Mesodermal cell (in vitro differentiated cells): ENCODE results near the gene AP5Z1.

ENCODE experiments used
- H3K27ac ChIP-seq: 2 replicates; pipeline ENCODE4 v1.7.0; 2013; ENCODE audit warnings: mild to moderate bottlenecking, low read depth, low read length, moderate library complexity; ENCODE audit not compliant: severe bottlenecking
- H3K36me3 ChIP-seq: 2 replicates; pipeline ENCODE4 v1.7.1; 2013; ENCODE audit warnings: mild to moderate bottlenecking, low read length, moderate library complexity; ENCODE audit not compliant: control insufficient read depth, insufficient read depth
- H3K4me1 ChIP-seq: one replicate; pipeline ENCODE4 v1.7.1; 2013; ENCODE audit warnings: mild to moderate bottlenecking, low read length; ENCODE audit not compliant: insufficient read depth, control insufficient read depth, poor library complexity, severe bottlenecking
- H3K4me3 ChIP-seq: 2 replicates; pipeline ENCODE4 v1.7.0; 2013; ENCODE audit warnings: low read length, control low read depth, mild to moderate bottlenecking; ENCODE audit not compliant: insufficient read depth, poor library complexity, severe bottlenecking; ENCODE audit errors: extremely low read depth
- H3K9me3 ChIP-seq: 2 replicates; pipeline ENCODE4 v1.7.1; 2013; ENCODE audit warnings: mild to moderate bottlenecking, low read length, moderate library complexity; ENCODE audit not compliant: control insufficient read depth
- WGBS, 2 experiments: methylation state at CpG; one replicate each; pipeline ENCODE4 v1.1.5; 2013; ENCODE audit warnings: missing lambda C conversion rate in 2 of 2; ENCODE audit not compliant: insufficient coverage in 2 of 2; 5-methylcytosine and 5-hydroxymethylcytosine counted together

Gene AP5Z1

DNA sequence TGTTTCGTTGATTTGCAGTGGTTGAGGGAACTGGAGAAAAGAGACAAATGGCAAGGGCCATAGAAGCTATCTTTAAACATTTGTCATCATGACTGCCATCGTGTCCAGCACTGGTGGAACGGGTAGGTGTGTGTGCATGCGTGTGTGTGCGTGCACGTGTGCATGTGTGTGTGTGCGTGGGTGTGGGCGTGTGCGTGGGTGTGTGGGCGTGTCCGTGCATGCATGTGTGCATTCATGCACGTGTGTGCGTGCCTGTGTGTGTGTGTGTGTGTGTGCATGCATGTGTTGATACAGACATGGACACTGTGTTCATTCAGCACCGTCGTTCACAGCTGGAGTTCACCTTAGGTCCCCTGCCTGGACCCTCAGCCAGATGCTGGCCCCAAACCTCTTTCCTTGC is 38.1 kb upstream of the AP5Z1 start:
- Histone ChIP-seq H3K9me3 (no peaks in the 10 kb centered on the region), H3K27ac (no peak overlapping the region), H3K36me3 (peaks cover 40% of the 10 kb centered on the region), H3K4me1 (peaks cover 24% of the 10 kb centered on the region), H3K4me3 (no peak overlapping the region)
- WGBS, 2 experiments: 92 to 93% methylated on average over 10 to 12 of the region's 15 CpGs

- peak overlapping the region; percentile 96 for H3K27ac ChIP-seq
- H3K4me1 ChIP-seq: peaks cover 25% of the 10 kb centered on the region
- no peak overlapping the region for H3K4me3 ChIP-seq
- 20 to 28% methylated on average over 16 to 22 of the region's 23 CpGs for WGBS, 2 experiments
- H3K9me3 ChIP-seq: no peaks in the 10 kb centered on the region
- peaks cover 36% of the 10 kb centered on the region for H3K36me3 ChIP-seq
Measured at GRCh38 chr7:4738711-4739527, 36.5 kb upstream of the AP5Z1 start.

DNA sequence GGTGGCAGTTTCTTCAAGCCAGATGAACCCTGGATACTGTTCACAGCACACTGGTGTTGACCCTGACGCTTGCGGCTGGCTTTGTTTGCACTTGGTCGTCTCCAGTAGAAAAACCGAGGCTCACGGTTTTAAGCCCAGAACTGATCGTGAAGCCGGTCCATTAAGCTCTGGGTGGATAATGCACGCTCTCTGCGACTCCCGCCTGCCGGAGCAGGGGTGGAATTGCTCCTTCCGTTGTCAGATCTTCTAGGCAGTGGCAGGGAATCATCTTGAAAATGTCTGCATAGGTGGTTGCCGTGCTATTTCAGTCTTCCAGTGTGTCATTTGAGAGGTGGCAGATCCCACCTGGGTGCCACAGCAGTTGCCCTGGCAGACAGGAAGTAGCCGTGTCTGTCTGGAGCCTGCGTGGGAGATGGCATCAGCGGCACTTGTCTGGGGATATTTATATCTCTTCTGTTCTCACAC is 35.9 kb upstream of the AP5Z1 start:
- Histone ChIP-seq H3K4me1 (peaks cover 30% of the 10 kb centered on the region), H3K36me3 (peaks cover 36% of the 10 kb centered on the region), H3K9me3 (no peaks in the 10 kb centered on the region), H3K4me3 (no peak overlapping the region), H3K27ac (peak overlapping the region; percentile 96)
- 55% methylated on average over 12 to 15 of the region's 16 CpGs for WGBS, 2 experiments

DNA sequence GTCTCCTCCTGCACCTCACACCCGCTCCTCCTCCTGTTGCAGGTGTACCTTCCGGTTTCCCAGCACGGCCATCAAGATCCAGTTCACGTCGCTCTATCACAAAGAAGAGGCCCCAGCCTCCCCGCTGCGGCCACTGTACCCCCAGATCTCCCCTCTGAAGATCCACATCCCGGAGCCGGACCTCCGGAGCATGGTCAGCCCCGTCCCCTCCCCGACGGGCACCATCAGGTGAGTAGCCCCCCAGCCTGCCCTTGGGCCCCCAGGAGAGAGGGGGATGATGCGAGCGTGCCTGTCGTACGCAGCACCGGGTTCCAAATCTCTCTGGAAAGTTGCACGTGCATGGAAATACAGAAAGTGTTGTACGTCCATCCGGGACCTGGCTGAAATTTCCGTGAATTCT is 34.6 kb upstream of the AP5Z1 start:
- Histone ChIP-seq H3K4me3 (no peak overlapping the region), H3K4me1 (peaks cover 36% of the 10 kb centered on the region), H3K36me3 (peaks cover 37% of the 10 kb centered on the region), H3K9me3 (no peaks in the 10 kb centered on the region), H3K27ac (no peak overlapping the region)
- WGBS, 2 experiments: 97% methylated on average over 18 to 22 of the region's 22 CpGs

DNA sequence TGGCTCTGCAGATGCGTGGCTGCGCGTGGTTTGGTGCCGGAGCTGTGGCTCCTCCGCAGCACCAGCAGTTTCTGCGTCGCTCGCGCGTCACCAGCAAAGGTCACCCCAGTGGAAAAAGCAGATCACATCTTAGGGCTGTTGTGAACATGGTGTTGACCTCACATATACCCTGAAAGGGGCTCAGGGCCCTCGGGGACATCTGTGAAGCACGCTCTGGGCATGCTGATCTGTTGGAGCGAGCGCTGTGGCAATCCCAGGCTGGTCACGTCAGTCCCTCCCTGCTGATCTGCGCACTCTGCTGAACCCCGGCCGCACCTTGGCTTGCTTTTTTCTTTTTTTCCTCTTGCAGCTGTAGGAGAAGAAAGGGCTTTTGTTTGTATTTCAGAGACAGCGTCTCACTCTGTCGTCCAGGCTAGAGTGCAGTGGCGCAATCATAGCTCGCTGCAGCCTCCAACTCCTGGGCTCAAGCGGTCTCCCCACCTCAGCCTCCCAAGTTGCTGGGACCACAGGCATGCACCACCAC is 33.3 kb upstream of the AP5Z1 start:
- peaks cover 47% of the 10 kb centered on the region for H3K36me3 ChIP-seq
- H3K4me3 ChIP-seq: no peak overlapping the region
- H3K4me1 ChIP-seq: peaks cover 48% of the 10 kb centered on the region
- WGBS, 2 experiments: 94 to 97% methylated on average over 17 to 23 of the region's 23 CpGs
- no peaks in the 10 kb centered on the region for H3K9me3 ChIP-seq
- H3K27ac ChIP-seq: no peak overlapping the region

- 92 to 94% methylated on average over 8 to 9 of the region's 10 CpGs for WGBS, 2 experiments
- no peaks in the 10 kb centered on the region for H3K9me3 ChIP-seq
- no peak overlapping the region for H3K4me3 ChIP-seq
- H3K27ac ChIP-seq: no peak overlapping the region
- H3K36me3 ChIP-seq: peaks cover 47% of the 10 kb centered on the region
- peaks cover 51% of the 10 kb centered on the region for H3K4me1 ChIP-seq
Measured at GRCh38 chr7:4742852-4743251, 32.6 kb upstream of the AP5Z1 start.

DNA sequence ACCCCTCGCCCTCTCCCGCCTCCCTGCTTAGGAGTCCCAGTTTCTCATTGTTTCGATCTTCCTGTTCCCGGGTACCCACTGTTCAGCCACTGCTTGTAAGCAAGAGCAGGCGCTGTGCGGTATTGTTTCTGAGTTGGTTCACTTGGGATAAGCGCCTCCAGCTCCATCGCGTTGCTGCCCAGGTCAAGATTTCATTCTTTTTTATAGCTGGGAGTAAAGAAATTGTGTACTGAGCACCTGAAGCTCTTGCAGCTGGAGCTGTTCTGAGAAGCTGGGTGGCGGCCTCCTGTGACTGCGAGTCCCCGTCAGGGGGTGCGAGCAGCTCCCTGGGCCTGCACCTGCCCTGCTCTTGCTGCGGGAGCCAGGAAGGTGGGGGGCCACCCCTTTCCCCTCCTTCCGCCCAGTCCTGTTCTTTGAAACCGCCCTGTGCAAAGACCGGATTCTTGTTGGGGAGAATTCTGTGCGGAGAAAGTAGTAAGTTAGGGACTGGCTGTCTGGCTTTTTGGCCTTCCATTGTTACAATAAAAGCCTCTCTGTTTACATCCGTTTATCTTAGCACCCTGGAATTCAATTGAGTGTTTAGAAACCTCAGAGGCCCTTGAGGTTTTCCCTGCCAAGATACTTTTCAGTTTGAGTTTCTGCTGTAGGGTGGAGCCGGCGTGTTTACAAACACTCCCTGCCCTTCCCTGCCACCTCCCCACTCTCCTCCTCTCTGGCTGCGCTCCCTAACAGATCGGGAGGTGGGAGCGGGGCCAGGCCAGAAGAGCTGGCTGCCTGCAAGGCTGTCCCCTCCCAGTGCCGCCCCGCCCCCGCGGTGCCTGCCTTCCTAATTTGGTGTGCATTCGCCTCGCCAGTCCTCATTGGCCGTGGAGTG is 30.8 kb upstream of the AP5Z1 start:
- H3K9me3 ChIP-seq: no peaks in the 10 kb centered on the region
- H3K27ac ChIP-seq: peak overlapping the region; percentile 98
- peaks cover 63% of the 10 kb centered on the region for H3K36me3 ChIP-seq
- H3K4me1 ChIP-seq: peaks cover 49% of the 10 kb centered on the region
- peak overlapping the region; percentile 1 for H3K4me3 ChIP-seq
- WGBS, 2 experiments: 25 to 26% methylated on average over 24 to 25 of the region's 31 CpGs

GRCh38 chr7:4745265-4745919 is 30.0 kb upstream of the AP5Z1 start:
- H3K4me1 ChIP-seq: peaks cover 46% of the 10 kb centered on the region
- 38 to 45% methylated on average over 7 to 9 of the region's 18 CpGs for WGBS, 2 experiments
- peak overlapping the region; percentile 98 for H3K27ac ChIP-seq
- H3K4me3 ChIP-seq: no peak overlapping the region
- H3K36me3 ChIP-seq: peaks cover 69% of the 10 kb centered on the region
- H3K9me3 ChIP-seq: no peaks in the 10 kb centered on the region

DNA sequence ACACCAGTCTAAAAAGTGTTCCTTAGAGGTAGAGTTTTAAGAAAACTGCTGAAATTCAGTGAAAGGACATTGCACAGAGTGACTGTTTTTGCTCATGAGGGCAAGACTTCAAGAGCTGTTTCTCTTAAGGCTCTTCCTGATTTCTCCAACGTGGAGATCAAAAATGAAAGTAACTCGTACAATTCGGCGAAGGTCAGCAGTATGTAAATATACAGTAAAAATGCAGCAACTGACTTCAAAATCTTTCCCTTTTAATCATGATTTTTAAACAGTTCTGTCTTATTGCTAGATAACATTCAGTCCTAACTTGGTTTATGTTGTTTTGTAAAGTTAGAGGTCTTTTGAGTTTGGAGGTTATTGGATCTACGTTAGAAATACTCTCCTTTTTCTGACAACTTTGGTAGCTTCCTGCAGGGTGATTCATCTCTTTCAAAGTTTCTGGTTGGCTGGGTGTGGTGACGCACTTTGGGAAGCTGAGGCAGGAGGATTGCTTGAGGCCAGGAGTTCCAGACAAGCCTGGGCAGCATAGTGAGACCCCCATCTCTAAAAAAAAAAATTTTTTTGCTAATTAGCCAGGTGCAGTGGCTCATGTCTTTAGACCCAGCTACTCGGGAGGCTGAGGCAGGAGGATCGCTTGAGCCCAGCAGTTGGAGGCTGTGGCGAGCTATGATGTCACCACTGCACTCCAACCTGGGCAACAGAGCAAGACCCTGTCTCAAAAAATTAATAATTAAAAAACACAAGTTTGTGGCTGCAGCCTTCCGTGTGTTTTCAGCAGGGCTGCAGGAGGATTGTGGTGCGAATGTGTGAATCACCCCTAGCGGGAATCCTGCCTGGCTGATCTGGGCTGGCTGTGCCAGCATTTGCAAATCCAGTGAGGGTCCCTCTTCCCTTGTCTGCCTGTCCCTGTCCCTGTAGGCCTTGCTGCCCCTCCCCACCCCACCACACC is 29.2 kb upstream of the AP5Z1 start:
- WGBS, 2 experiments: 94 to 95% methylated on average over 7 to 8 of the region's 12 CpGs
- peaks cover 46% of the 10 kb centered on the region for H3K4me1 ChIP-seq
- peak overlapping the region; percentile 98 for H3K27ac ChIP-seq
- H3K4me3 ChIP-seq: no peak overlapping the region
- H3K9me3 ChIP-seq: no peaks in the 10 kb centered on the region
- H3K36me3 ChIP-seq: peaks cover 63% of the 10 kb centered on the region
